PC-9 (cell line): Measurements from ENCODE around the gene SAMM50. TPM values are rescaled to one million over a fixed set of nuclear protein-coding genes. Genes with fewer than 3 reads are reported as not detected.

Experiments
- BruUV-seq: library from RNA; stranded (reverse); fragments of 400-500 nt; replicated peaks from 2 replicates; lab custom pipeline; 2021; lab: Mats Ljungman, UMichigan
- CTCF ChIA-PET: fragments of 300-600 bp; sonication (Branson Sonifier 250); formaldehyde crosslinking; loops from one replicate; lab custom pipeline; 2022; ENCODE audit warnings: antibody characterized with exemption; lab: Charles Lee
- POLR2A ChIA-PET: fragments of 300-600 bp; sonication (Branson Sonifier 250); formaldehyde crosslinking; loops from one replicate; lab custom pipeline; 2022; ENCODE audit warnings: antibody characterized with exemption; ENCODE audit not compliant: unreplicated experiment; lab: Charles Lee
- DNase-seq, 2 experiments: peaks; one replicate each; pipeline versions ENCODE4 v3.0.0 to v3.0.0-alpha.2; 2015 to 2022; ENCODE audit warnings: mixed read lengths in 1 of 2
- H2AFZ ChIP-seq: fragments of 200-600 bp; sonication (generic); 2 replicates; pipeline ENCODE4 v1.8.1; 2017; ENCODE audit warnings: antibody characterized with exemption
- H3F3A ChIP-seq: fragments of 200-600 bp; sonication (generic); 2 replicates; pipeline ENCODE4 v1.8.1; 2017; ENCODE audit warnings: antibody characterized with exemption, mild to moderate bottlenecking, low read depth; ENCODE audit not compliant: insufficient read depth
- H3K27ac ChIP-seq: fragments of 200-600 bp; sonication (generic); 2 replicates; pipeline ENCODE4 v1.6.1; 2016; ENCODE audit warnings: mixed run types
- H3K27me3 ChIP-seq: fragments of 200-600 bp; sonication (generic); 2 replicates; pipeline ENCODE4 v1.6.1; 2016; ENCODE audit warnings: low read depth, mixed run types; ENCODE audit not compliant: insufficient read depth
- H3K36me3 ChIP-seq: fragments of 200-600 bp; sonication (generic); 2 replicates; pipeline ENCODE4 v1.6.1; 2016; ENCODE audit warnings: low read depth, mixed run types
- H3K4me1 ChIP-seq: fragments of 200-600 bp; sonication (generic); replicated peaks from 2 replicates; pipeline ENCODE4 v1.6.1; 2016; ENCODE audit warnings: mixed run types; ENCODE audit not compliant: insufficient read depth
- H3K4me2 ChIP-seq: fragments of 200-600 bp; sonication (generic); 2 replicates; pipeline ENCODE4 v1.6.1; 2017; ENCODE audit warnings: mixed run types
- H3K4me3 ChIP-seq: fragments of 200-600 bp; sonication (generic); 2 replicates; pipeline ENCODE4 v1.6.1; 2016; ENCODE audit warnings: mixed run types
- H3K79me2 ChIP-seq: fragments of 200-600 bp; sonication (generic); 2 replicates; pipeline ENCODE4 v1.6.1; 2017; ENCODE audit warnings: low read depth, mixed run types
- H3K9me2 ChIP-seq: fragments of 200-600 bp; sonication (generic); 2 replicates; pipeline ENCODE4 v1.8.1; 2017; ENCODE audit warnings: mild to moderate bottlenecking; ENCODE audit not compliant: insufficient read depth
- H3K9me3 ChIP-seq: fragments of 200-600 bp; sonication (generic); 2 replicates; pipeline ENCODE4 v1.8.1; 2016; ENCODE audit warnings: low read depth; ENCODE audit not compliant: insufficient read depth
- H4K20me1 ChIP-seq: fragments of 200-600 bp; sonication (generic); 2 replicates; pipeline ENCODE4 v1.8.1; 2017; ENCODE audit not compliant: insufficient read depth
- EZH2 ChIP-seq: fragments of 200-600 bp; sonication (generic); IDR thresholded peaks from 2 replicates; pipeline ENCODE4 v1.8.0; 2017; ENCODE audit warnings: antibody characterized with exemption, low read depth
- intact Hi-C: fragments of 100-400 bp; cut with micrococcal nuclease; formaldehyde crosslinking; loops from one replicate; pipeline ENCODE4 v1.10.0; 2022; ENCODE audit not compliant: unreplicated experiment
- total RNA-seq: library from RNA; stranded (reverse); gene quantifications from 2 replicates; pipeline ENCODE4 v1.2.3, GENCODE V29; 2021
- TF ChIP-seq, protein P1 (sequence below): fragments of 200-600 bp; sonication (generic); conservative IDR thresholded peaks from 2 replicates; pipeline ENCODE4 v1.6.1; 2017; ENCODE audit warnings: mixed run types, antibody characterized with exemption, mild to moderate bottlenecking, moderate library complexity

SAMM50 gene
- total RNA-seq, 1 experiment from 2014 or later, result 73.9 TPM

DNA sequence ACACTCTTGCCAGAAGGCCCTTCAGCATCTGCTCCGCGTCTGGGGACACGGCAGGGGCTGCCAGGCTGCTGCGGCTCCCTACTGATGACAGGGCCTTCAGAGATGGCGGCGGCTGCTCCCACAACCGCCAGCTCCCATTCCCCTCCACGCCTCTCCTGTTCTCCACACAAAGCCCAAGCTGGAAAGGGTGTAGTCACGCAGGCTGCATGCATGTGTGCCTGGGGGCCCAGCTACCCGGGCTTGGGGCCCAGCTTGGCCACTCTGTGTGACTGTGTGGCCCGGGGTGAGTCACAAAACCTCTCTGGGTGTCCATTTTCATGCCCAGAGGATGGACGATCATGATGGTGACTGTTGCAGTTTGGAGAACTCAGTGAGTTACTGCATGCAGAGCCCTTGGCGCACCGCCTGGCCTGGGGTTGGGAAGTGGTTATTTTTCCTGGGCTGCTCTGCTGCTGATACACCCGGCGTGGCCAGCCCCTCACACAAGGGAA is 37.1 kb downstream of the SAMM50 start:
- 0 out of 2 replicates have a peak, but pooled peaks cover 16% of the 10 kb centered on the region for H3K36me3 ChIP-seq
- ChIA-PET CTCF (interaction anchor here (0.5 to 1.9 kb wide), 3 partner anchors 94 to 655 kb away, joined by 9 to 25 read pairs (median 11); no protein-coding TSS in a partner anchor), POLR2A (no interaction called here)
- no peaks in the 10 kb centered on the region; the same call in 1 of the 2 replicates for H3F3A ChIP-seq
- no peaks in the 10 kb centered on the region for H3K9me2 ChIP-seq
- no peaks in the 10 kb centered on the region for H3K27me3 ChIP-seq
- peak in 1 of 2 experiments; percentile 31 for DNase-seq
- H4K20me1 ChIP-seq, result peaks cover 11% of the 10 kb centered on the region
- no peak for TF ChIP-seq EZH2
- TF ChIP-seq, protein P1, sequence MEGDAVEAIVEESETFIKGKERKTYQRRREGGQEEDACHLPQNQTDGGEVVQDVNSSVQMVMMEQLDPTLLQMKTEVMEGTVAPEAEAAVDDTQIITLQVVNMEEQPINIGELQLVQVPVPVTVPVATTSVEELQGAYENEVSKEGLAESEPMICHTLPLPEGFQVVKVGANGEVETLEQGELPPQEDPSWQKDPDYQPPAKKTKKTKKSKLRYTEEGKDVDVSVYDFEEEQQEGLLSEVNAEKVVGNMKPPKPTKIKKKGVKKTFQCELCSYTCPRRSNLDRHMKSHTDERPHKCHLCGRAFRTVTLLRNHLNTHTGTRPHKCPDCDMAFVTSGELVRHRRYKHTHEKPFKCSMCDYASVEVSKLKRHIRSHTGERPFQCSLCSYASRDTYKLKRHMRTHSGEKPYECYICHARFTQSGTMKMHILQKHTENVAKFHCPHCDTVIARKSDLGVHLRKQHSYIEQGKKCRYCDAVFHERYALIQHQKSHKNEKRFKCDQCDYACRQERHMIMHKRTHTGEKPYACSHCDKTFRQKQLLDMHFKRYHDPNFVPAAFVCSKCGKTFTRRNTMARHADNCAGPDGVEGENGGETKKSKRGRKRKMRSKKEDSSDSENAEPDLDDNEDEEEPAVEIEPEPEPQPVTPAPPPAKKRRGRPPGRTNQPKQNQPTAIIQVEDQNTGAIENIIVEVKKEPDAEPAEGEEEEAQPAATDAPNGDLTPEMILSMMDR, result no peak
- H3K4me1 ChIP-seq, result no peaks in the 10 kb centered on the region
- no peaks in the 10 kb centered on the region for H3K79me2 ChIP-seq
- intact Hi-C loops, result loop anchor here (5.0 to 10.0 kb wide), 2 partner anchors 332 to 575 kb away; no protein-coding TSS in a partner anchor
- H2AFZ ChIP-seq, result no peak overlapping the region
- BruUV-seq, result no TSS peak
- H3K4me3 ChIP-seq, result no peak overlapping the region
- H3K27ac ChIP-seq, result no peak overlapping the region
- no peak overlapping the region for H3K4me2 ChIP-seq
- H3K9me3 ChIP-seq, result no peaks in the 10 kb centered on the region

DNA sequence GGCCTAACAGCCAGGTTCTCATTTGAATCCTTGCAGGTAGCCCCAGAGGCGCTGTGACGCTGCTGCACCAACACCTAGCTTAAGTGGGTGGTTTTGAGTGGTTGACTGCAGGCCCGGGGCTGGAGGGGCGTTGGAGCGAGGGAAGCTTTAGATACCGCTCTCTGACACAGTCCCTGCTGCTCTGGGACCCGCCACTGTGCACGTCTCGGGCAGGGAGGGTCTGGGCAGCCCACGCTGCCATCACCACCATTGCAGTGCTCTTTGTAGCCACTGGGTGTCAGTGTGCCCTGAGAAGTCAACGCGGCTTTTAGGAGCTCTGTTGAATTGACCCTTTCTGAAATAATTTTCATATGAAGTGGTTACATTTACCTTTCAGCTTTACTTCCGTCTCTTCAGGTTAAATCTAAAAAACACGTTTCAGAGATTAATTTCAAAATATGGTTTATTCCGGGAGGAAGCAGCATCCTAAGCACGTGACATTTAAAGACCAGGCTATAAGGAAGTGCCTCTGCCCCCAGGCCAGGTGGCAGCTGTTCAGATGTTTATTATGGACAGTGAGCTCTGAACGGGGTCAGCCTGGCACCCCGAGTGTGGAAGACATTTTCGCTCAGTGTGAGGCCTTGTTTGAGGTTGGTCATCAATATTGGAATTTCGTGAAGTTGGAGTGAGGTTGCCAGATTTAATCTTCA is 38.0 kb downstream of the SAMM50 start:
- ChIA-PET CTCF (interaction anchor here (0.6 to 1.9 kb wide), 8 partner anchors 41 to 740 kb away, joined by 3 to 25 read pairs (median 4); no protein-coding TSS in a partner anchor), POLR2A (interaction anchor here (0.6 kb wide), 1 partner anchor 38 kb away, joined by 4 read pairs; the partner anchor contains the start of gene SAMM50)
- H3K27me3 ChIP-seq, result no peaks in the 10 kb centered on the region
- intact Hi-C loops, result loop anchor here (1.0 to 10.0 kb wide), 4 partner anchors 88 to 633 kb away; no protein-coding TSS in a partner anchor
- H2AFZ ChIP-seq, result no peak overlapping the region
- H3K9me3 ChIP-seq, result no peaks in the 10 kb centered on the region
- no peak overlapping the region for H3K4me2 ChIP-seq
- H3K4me3 ChIP-seq, result no peak overlapping the region
- no peaks in the 10 kb centered on the region for H3K79me2 ChIP-seq
- peak; percentile 34 to 44 for DNase-seq
- no peaks in the 10 kb centered on the region for H3K4me1 ChIP-seq
- no peak overlapping the region for H3K27ac ChIP-seq
- no TSS peak for BruUV-seq
- TF ChIP-seq, protein P1, result peak; percentile 99
- TF ChIP-seq EZH2, result no peak
- no peaks in the 10 kb centered on the region for H3K9me2 ChIP-seq
- 0 out of 2 replicates have a peak, but pooled peaks cover 14% of the 10 kb centered on the region for H3K36me3 ChIP-seq
- H3F3A ChIP-seq, result no peaks in the 10 kb centered on the region; the same call in 1 of the 2 replicates
- H4K20me1 ChIP-seq, result peaks cover 11% of the 10 kb centered on the region

DNA sequence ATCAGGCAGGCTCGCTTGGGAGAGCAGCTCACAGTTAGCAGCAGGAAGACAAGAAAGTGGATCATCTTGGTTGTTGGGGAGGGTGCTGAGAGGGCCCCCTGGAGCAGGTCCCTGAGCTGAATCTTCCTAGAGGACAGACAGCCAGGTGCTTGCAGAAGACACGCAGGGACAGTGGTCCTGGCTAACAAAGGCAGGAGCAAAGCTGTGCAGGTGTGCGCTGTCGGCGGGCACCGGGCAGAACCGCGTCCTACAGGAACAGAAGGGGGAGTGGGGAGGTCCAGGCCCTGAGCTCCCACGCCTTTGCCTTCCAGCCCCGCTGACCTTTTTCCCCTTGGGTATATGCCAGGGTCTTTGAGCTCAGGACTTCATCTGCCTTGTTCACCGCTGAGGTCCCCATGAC is 38.8 kb downstream of the SAMM50 start:
- no peak for DNase-seq
- intact Hi-C loops, result loop anchor here (5.0 to 10.0 kb wide), 2 partner anchors 331 to 573 kb away; no protein-coding TSS in a partner anchor
- H3K27me3 ChIP-seq, result no peaks in the 10 kb centered on the region
- TF ChIP-seq, protein P1, result no peak
- TF ChIP-seq EZH2, result no peak
- POLR2A ChIA-PET, result interaction anchor here (0.6 kb wide), 2 partner anchors 39 to 632 kb away, joined by 3 to 4 read pairs; partner anchors contain the start of gene SAMM50
- H3K27ac ChIP-seq, result no peak overlapping the region
- H3K9me2 ChIP-seq, result no peaks in the 10 kb centered on the region
- H3K4me2 ChIP-seq, result no peak overlapping the region
- CTCF ChIA-PET, result interaction anchor here (1.0 to 1.9 kb wide), 4 partner anchors 40 to 740 kb away, joined by 4 to 25 read pairs (median 6); no protein-coding TSS in a partner anchor
- no peaks in the 10 kb centered on the region for H3K4me1 ChIP-seq
- H3K79me2 ChIP-seq, result no peaks in the 10 kb centered on the region
- no peaks in the 10 kb centered on the region for H3K9me3 ChIP-seq
- H4K20me1 ChIP-seq, result peaks cover 11% of the 10 kb centered on the region
- no peaks in the 10 kb centered on the region; the same call in 1 of the 2 replicates for H3F3A ChIP-seq
- no peak overlapping the region for H2AFZ ChIP-seq
- 0 out of 2 replicates have a peak, but pooled peaks cover 12% of the 10 kb centered on the region for H3K36me3 ChIP-seq
- H3K4me3 ChIP-seq, result no peak overlapping the region
- no TSS peak for BruUV-seq
